Measurements from ENCODE around the gene CYP27B1. TPM values are rescaled to one million over a fixed set of nuclear protein-coding genes. Genes with fewer than 3 reads are reported as not detected.
A peak's percentile ranks its signal among the peaks of the same experiment; 100 is the strongest.

Gene CYP27B1
- total RNA-seq, 2 experiments from 2014 or later: 6.6 to 6.8 TPM

GRCh38 chr12:57807285-57807684, 40.4 kb upstream of the CYP27B1 start:
- no peak overlapping the region for H3K4me3 Mint-ChIP-seq
- intact Hi-C loops (cut with DNase I, micrococcal nuclease): no loop called here
- peaks cover 2% of the 10 kb centered on the region for H3K36me3 Mint-ChIP-seq (ENCODE audit: low read depth)
- H3K27me3 Mint-ChIP-seq: no peaks in the 10 kb centered on the region
- H3K4me1 Mint-ChIP-seq: no peaks in the 10 kb centered on the region
- ATAC-seq (no peak), DNase-seq (no peak)
- POLR2A ChIA-PET: no interaction called here
- H3K27ac Mint-ChIP-seq: no peak overlapping the region
- H3K9me3 Mint-ChIP-seq (ENCODE audit: low read depth): no peaks in the 10 kb centered on the region
- CTCF ChIA-PET: interaction anchor here (1.9 kb wide), 1 partner anchor 13 kb away, joined by 4 read pairs; no protein-coding TSS in a partner anchor

- intact Hi-C loops (cut with DNase I, micrococcal nuclease): no loop called here
- Mint-ChIP-seq H3K36me3 (ENCODE audit: low read depth) (peaks cover 2% of the 10 kb centered on the region), H3K4me3 (no peak overlapping the region), H3K4me1 (no peaks in the 10 kb centered on the region), H3K9me3 (ENCODE audit: low read depth) (no peaks in the 10 kb centered on the region), H3K27ac (no peak overlapping the region), H3K27me3 (no peaks in the 10 kb centered on the region)
- CTCF ChIA-PET: interaction anchor here (0.6 to 1.9 kb wide), 2 partner anchors 12 to 90 kb away, joined by 4 read pairs; no protein-coding TSS in a partner anchor
- DNase-seq (no peak), ATAC-seq (no peak)
- POLR2A ChIA-PET: no interaction called here
Measured at GRCh38 chr12:57806677-57807076, 39.8 kb upstream of the CYP27B1 start.

- H3K4me3 Mint-ChIP-seq: no peak overlapping the region
- peak; percentile 60 for DNase-seq
- intact Hi-C loops (cut with DNase I, micrococcal nuclease): loop anchor here (1.0 kb wide), 1 partner anchor 102 kb away; no protein-coding TSS in a partner anchor
- H3K27me3 Mint-ChIP-seq: no peaks in the 10 kb centered on the region
- H3K36me3 Mint-ChIP-seq (ENCODE audit: low read depth): peaks cover 9% of the 10 kb centered on the region
- no peaks in the 10 kb centered on the region for H3K4me1 Mint-ChIP-seq
- H3K27ac Mint-ChIP-seq: no peak overlapping the region
- CTCF ChIA-PET: interaction anchor here (0.7 to 2.9 kb wide), 19 partner anchors 9 to 109 kb away, joined by 3 to 51 read pairs (median 4); partner anchors contain the start of genes AVIL and TSFM
- H3K9me3 Mint-ChIP-seq (ENCODE audit: low read depth): no peaks in the 10 kb centered on the region
- ATAC-seq: peak; percentile 70
- POLR2A ChIA-PET: interaction anchor here (0.7 kb wide), 1 partner anchor 63 kb away, joined by 3 read pairs; no protein-coding TSS in a partner anchor
Measured at GRCh38 chr12:57803319-57803893, 36.5 kb upstream of the CYP27B1 start.

- H3K27ac Mint-ChIP-seq: peak overlapping the region; percentile 48
- H3K4me1 Mint-ChIP-seq: no peaks in the 10 kb centered on the region
- no peak overlapping the region for H3K4me3 Mint-ChIP-seq
- intact Hi-C loops (cut with DNase I, micrococcal nuclease): loop anchor here (1.0 kb wide), 1 partner anchor 103 kb away; no protein-coding TSS in a partner anchor
- H3K27me3 Mint-ChIP-seq: no peaks in the 10 kb centered on the region
- H3K36me3 Mint-ChIP-seq (ENCODE audit: low read depth): peaks cover 7% of the 10 kb centered on the region
- CTCF ChIA-PET: interaction anchor here (0.5 to 2.9 kb wide), 23 partner anchors 8 to 119 kb away, joined by 3 to 51 read pairs (median 4); partner anchors contain the start of genes AVIL, CYP27B1 and TSFM
- DNase-seq: no peak
- no peak for ATAC-seq
- no peaks in the 10 kb centered on the region for H3K9me3 Mint-ChIP-seq (ENCODE audit: low read depth)
- POLR2A ChIA-PET: no interaction called here
Measured at GRCh38 chr12:57802607-57803006, 35.7 kb upstream of the CYP27B1 start.

GRCh38 chr12:57800965-57801364, 34.1 kb upstream of the CYP27B1 start:
- no peaks in the 10 kb centered on the region for H3K9me3 Mint-ChIP-seq (ENCODE audit: low read depth)
- ChIA-PET POLR2A (no interaction called here), CTCF (interaction anchor here (1.0 kb wide), 1 partner anchor 15 kb away, joined by 3 read pairs; no protein-coding TSS in a partner anchor)
- ATAC-seq: no peak
- H3K4me3 Mint-ChIP-seq: no peak overlapping the region
- H3K27me3 Mint-ChIP-seq: no peaks in the 10 kb centered on the region
- H3K27ac Mint-ChIP-seq: peak overlapping the region; percentile 31
- peaks cover 16% of the 10 kb centered on the region for H3K36me3 Mint-ChIP-seq (ENCODE audit: low read depth)
- no peak for DNase-seq
- intact Hi-C loops (cut with DNase I, micrococcal nuclease): no loop called here
- no peaks in the 10 kb centered on the region for H3K4me1 Mint-ChIP-seq

- POLR2A ChIA-PET: no interaction called here
- intact Hi-C loops (cut with DNase I, micrococcal nuclease): no loop called here
- CTCF ChIA-PET: interaction anchor here (0.5 to 1.3 kb wide), 4 partner anchors 13 to 46 kb away, joined by 3 to 4 read pairs (median 3); no protein-coding TSS in a partner anchor
- DNase-seq (no peak), ATAC-seq (no peak)
- H3K4me1 Mint-ChIP-seq: peaks cover 11% of the 10 kb centered on the region
- H3K27me3 Mint-ChIP-seq: no peaks in the 10 kb centered on the region
- no peak overlapping the region for H3K4me3 Mint-ChIP-seq
- H3K27ac Mint-ChIP-seq: no peak overlapping the region
- H3K36me3 Mint-ChIP-seq (ENCODE audit: low read depth): peaks cover 33% of the 10 kb centered on the region
- no peaks in the 10 kb centered on the region for H3K9me3 Mint-ChIP-seq (ENCODE audit: low read depth)
Measured at GRCh38 chr12:57797933-57798332, 31.1 kb upstream of the CYP27B1 start.

- H3K36me3 Mint-ChIP-seq (ENCODE audit: low read depth): peaks cover 38% of the 10 kb centered on the region
- H3K9me3 Mint-ChIP-seq (ENCODE audit: low read depth): no peaks in the 10 kb centered on the region
- DNase-seq (no peak), ATAC-seq (no peak)
- no peaks in the 10 kb centered on the region for H3K27me3 Mint-ChIP-seq
- intact Hi-C loops (cut with DNase I, micrococcal nuclease): no loop called here
- CTCF ChIA-PET: interaction anchor here (0.5 to 1.3 kb wide), 7 partner anchors 9 to 46 kb away, joined by 3 to 5 read pairs (median 3); partner anchors contain the start of gene TSFM
- POLR2A ChIA-PET: no interaction called here
- no peak overlapping the region for H3K27ac Mint-ChIP-seq
- no peak overlapping the region for H3K4me3 Mint-ChIP-seq
- H3K4me1 Mint-ChIP-seq: peaks cover 13% of the 10 kb centered on the region
Measured at GRCh38 chr12:57796996-57797395, 30.1 kb upstream of the CYP27B1 start.

- no peak overlapping the region for H3K27ac Mint-ChIP-seq
- ChIA-PET CTCF (interaction anchor here (0.6 kb wide), 1 partner anchor 163 kb away, joined by 3 read pairs; no protein-coding TSS in a partner anchor), POLR2A (no interaction called here)
- intact Hi-C loops (cut with DNase I, micrococcal nuclease): no loop called here
- H3K36me3 Mint-ChIP-seq (ENCODE audit: low read depth): peaks cover 40% of the 10 kb centered on the region
- H3K27me3 Mint-ChIP-seq: no peaks in the 10 kb centered on the region
- H3K4me3 Mint-ChIP-seq: no peak overlapping the region
- H3K4me1 Mint-ChIP-seq: peaks cover 13% of the 10 kb centered on the region
- ATAC-seq (peak; percentile 36), DNase-seq (no peak)
- no peaks in the 10 kb centered on the region for H3K9me3 Mint-ChIP-seq (ENCODE audit: low read depth)
Measured at GRCh38 chr12:57795354-57795753, 28.5 kb upstream of the CYP27B1 start.

- ChIA-PET CTCF (interaction anchor here (0.6 to 3.2 kb wide), 7 partner anchors 9 to 151 kb away, joined by 3 to 17 read pairs (median 4); partner anchors contain the start of gene TSFM), POLR2A (interaction anchor here (0.6 to 0.7 kb wide), 2 partner anchors 100 to 139 kb away, joined by 3 to 7 read pairs; no protein-coding TSS in a partner anchor)
- Mint-ChIP-seq H3K4me3 (no peak overlapping the region), H3K4me1 (peaks cover 13% of the 10 kb centered on the region), H3K27me3 (no peaks in the 10 kb centered on the region), H3K27ac (peak overlapping the region; percentile 69), H3K36me3 (ENCODE audit: low read depth) (peaks cover 40% of the 10 kb centered on the region), H3K9me3 (ENCODE audit: low read depth) (no peaks in the 10 kb centered on the region)
- intact Hi-C loops (cut with DNase I, micrococcal nuclease): no loop called here
- peak; percentile 33 for ATAC-seq
- no peak for DNase-seq
Measured at GRCh38 chr12:57793920-57794319, 27.0 kb upstream of the CYP27B1 start.

- H3K9me3 Mint-ChIP-seq (ENCODE audit: low read depth): no peaks in the 10 kb centered on the region
- no peak for ATAC-seq
- intact Hi-C loops (cut with DNase I, micrococcal nuclease): loop anchor here (2.0 to 5.0 kb wide), 2 partner anchors 63 to 157 kb away; partner anchors contain the start of genes ATP23 (in 1 of the 2) and CTDSP2 (in 1 of the 2)
- CTCF ChIA-PET: interaction anchor here (0.9 to 3.8 kb wide), 11 partner anchors 12 to 151 kb away, joined by 3 to 24 read pairs (median 4); partner anchors contain the start of genes EEF1AKMT3 and METTL1
- H3K27me3 Mint-ChIP-seq: no peaks in the 10 kb centered on the region
- peak overlapping the region; percentile 98 for H3K4me3 Mint-ChIP-seq
- peaks cover 35% of the 10 kb centered on the region for H3K4me1 Mint-ChIP-seq
- POLR2A ChIA-PET: interaction anchor here (1.4 kb wide), 1 partner anchor 18 kb away, joined by 3 read pairs; no protein-coding TSS in a partner anchor
- H3K27ac Mint-ChIP-seq: peak overlapping the region; percentile 51
- peaks cover 16% of the 10 kb centered on the region for H3K36me3 Mint-ChIP-seq (ENCODE audit: low read depth)
- no peak for DNase-seq
Measured at GRCh38 chr12:57783861-57784260, 17.0 kb upstream of the CYP27B1 start.

GRCh38 chr12:57783466-57783801, 16.6 kb upstream of the CYP27B1 start:
- H3K27me3 Mint-ChIP-seq: no peaks in the 10 kb centered on the region
- DNase-seq (no peak), ATAC-seq (no peak)
- ChIA-PET POLR2A (interaction anchor here (0.9 kb wide), 1 partner anchor 11 kb away, joined by 5 read pairs; the partner anchor contains the start of genes EEF1AKMT3 and METTL1), CTCF (interaction anchor here (0.9 to 3.8 kb wide), 21 partner anchors 10 to 151 kb away, joined by 3 to 24 read pairs (median 4); partner anchors contain the start of genes AVIL, EEF1AKMT3, METTL1 and TSPAN31)
- peaks cover 16% of the 10 kb centered on the region for H3K36me3 Mint-ChIP-seq (ENCODE audit: low read depth)
- H3K4me1 Mint-ChIP-seq: peaks cover 35% of the 10 kb centered on the region
- H3K4me3 Mint-ChIP-seq: peak overlapping the region; percentile 98
- intact Hi-C loops (cut with DNase I, micrococcal nuclease): loop anchor here (2.0 to 5.0 kb wide), 2 partner anchors 64 to 157 kb away; partner anchors contain the start of genes ATP23 (in 1 of the 2) and CTDSP2 (in 1 of the 2)
- no peaks in the 10 kb centered on the region for H3K9me3 Mint-ChIP-seq (ENCODE audit: low read depth)
- H3K27ac Mint-ChIP-seq: peak overlapping the region; percentile 98
